ENCODE results near the gene RTP2. TPM values are rescaled to one million over a fixed set of nuclear protein-coding genes. Genes with fewer than 3 reads are reported as not detected.
A peak's percentile ranks its signal among the peaks of the same experiment; 100 is the strongest.

RTP2 gene
- total and polyA plus RNA-seq, 8 donors, result not detected

DNA sequence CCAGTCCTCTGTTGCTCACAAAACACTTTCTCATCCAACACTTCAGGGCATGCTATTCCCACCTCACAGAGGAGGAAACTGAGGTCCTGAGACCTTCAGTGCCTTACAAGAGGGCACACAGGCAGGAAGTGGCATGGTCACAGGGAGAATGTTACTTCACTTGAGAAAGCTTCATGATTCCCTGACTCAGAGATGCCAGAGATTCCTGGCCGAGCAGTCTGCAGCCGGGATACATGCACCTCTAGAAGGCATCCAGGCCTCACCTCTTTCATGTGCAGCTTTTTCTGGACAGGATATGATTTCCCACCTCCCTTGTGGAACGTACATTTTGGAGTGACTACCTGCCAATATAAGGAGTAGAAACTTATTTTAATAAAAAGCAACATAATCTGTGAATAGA is 29.3 kb downstream of the RTP2 start:
- no peaks in the 10 kb centered on the region for H3K4me1 ChIP-seq
- intact Hi-C loops (cut with DNase I), result loop anchor here in 1 of 2 donors (10.0 kb wide), 1 partner anchor 448 kb away; no protein-coding TSS in a partner anchor
- no peak overlapping the region for H3K4me3 ChIP-seq
- peaks cover 18 to 75% of the 10 kb centered on the region in 2 donors for H3K27me3 ChIP-seq
- no peaks in the 10 kb centered on the region for H3K9me3 ChIP-seq
- ATAC-seq (no peak), DNase-seq (no peak)
- no peaks in the 10 kb centered on the region for H3K36me3 ChIP-seq
- H3K27ac ChIP-seq, result no peak overlapping the region
- no peak for TF ChIP-seq CTCF (IDR thresholded peaks at IDR 0.05)

- Histone ChIP-seq H3K9me3 (no peaks in the 10 kb centered on the region), H3K27ac (no peak within 1 kb of the TSS), H3K27me3 (peaks cover 18 to 73% of the 10 kb centered on the region in 2 donors), H3K4me1 (no peaks in the 10 kb centered on the region), H3K36me3 (no peaks in the 10 kb centered on the region), H3K4me3 (no peak within 1 kb of the TSS)
- no peak for TF ChIP-seq CTCF (IDR thresholded peaks at IDR 0.05)
- intact Hi-C loops (cut with DNase I), result loop anchor here in 1 of 2 donors (10.0 kb wide), 1 partner anchor 445 kb away; no protein-coding TSS in a partner anchor
- DNase-seq (peak; percentile 34 to 68 (median 52)), ATAC-seq (peak; percentile 84)
Observed at GRCh38 chr3:187669675-187670504, 32.5 kb downstream of the RTP2 start, which contains the start of gene SST. Gene SST (minus strand): TSS chr3:187670394. CDS start chr3:187670291, 103 bp downstream.

- no peak for DNase-seq
- intact Hi-C loops (cut with DNase I), result no loop called here
- Histone ChIP-seq H3K9me3 (no peaks in the 10 kb centered on the region), H3K36me3 (no peaks in the 10 kb centered on the region), H3K27me3 (peaks cover 18 to 50% of the 10 kb centered on the region in 2 donors), H3K27ac (no peak overlapping the region), H3K4me1 (peaks cover 0 to 7% of the 10 kb centered on the region in 2 donors), H3K4me3 (no peak overlapping the region)
- TF ChIP-seq CTCF (IDR thresholded peaks at IDR 0.05), result no peak
- no peak for ATAC-seq
Observed at GRCh38 chr3:187667526-187667925, 34.8 kb downstream of the RTP2 start.

DNA sequence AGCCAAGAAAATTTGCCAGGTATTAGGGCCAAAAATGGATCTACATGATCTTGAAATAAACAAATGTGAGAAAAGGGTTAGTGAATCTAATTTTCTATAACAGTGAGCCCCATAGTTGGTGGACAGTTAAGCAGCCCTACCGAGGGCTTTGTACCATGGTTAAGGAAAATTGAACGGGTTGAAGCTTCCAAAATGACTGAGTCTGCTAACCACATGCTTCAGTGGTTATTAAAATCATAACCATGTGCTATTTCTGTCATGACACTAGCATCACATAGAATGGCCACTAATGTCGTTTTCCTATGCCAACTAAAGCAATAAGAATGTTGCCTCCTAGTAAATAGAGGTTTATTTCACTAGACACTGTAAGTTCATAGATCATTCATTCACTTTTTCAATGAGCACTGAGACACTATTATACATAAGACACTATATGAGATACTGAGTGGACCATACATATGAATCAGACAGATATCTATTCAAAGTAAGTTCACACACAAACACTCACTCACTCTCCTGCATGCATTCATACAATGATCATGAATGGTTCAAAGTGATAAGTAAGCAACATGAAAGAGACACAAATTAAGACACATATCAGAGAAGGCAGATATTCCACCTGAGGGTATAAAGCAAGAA is 36.5 kb downstream of the RTP2 start:
- Histone ChIP-seq H3K27ac (no peak overlapping the region), H3K36me3 (no peaks in the 10 kb centered on the region), H3K9me3 (no peaks in the 10 kb centered on the region), H3K4me3 (no peak overlapping the region), H3K27me3 (peaks cover 13 to 37% of the 10 kb centered on the region in 2 donors), H3K4me1 (peaks cover 0 to 7% of the 10 kb centered on the region in 2 donors)
- intact Hi-C loops (cut with DNase I), result no loop called here
- DNase-seq, result no peak
- ATAC-seq, result no peak
- TF ChIP-seq CTCF (IDR thresholded peaks at IDR 0.05), result no peak

- H3K9me3 ChIP-seq, result no peaks in the 10 kb centered on the region
- TF ChIP-seq CTCF (IDR thresholded peaks at IDR 0.05), result no peak
- no peak overlapping the region for H3K27ac ChIP-seq
- DNase-seq (no peak), ATAC-seq (no peak)
- intact Hi-C loops (cut with DNase I), result no loop called here
- H3K4me1 ChIP-seq, result peaks cover 0 to 7% of the 10 kb centered on the region in 2 donors
- H3K4me3 ChIP-seq, result no peak overlapping the region
- peaks cover 6 to 31% of the 10 kb centered on the region in 2 donors for H3K27me3 ChIP-seq
- no peaks in the 10 kb centered on the region for H3K36me3 ChIP-seq
Observed at GRCh38 chr3:187665010-187665409, 37.3 kb downstream of the RTP2 start.
